Fibroblast of villous mesenchyme (primary cell): Measurements from ENCODE around the gene DESI1. TPM values are rescaled to one million over a fixed set of nuclear protein-coding genes. Genes with fewer than 3 reads are reported as not detected.
"Not testable (repeated sequence)": the region's sequence is repeated elsewhere in the genome, so short reads cannot be mapped to it uniquely, and the experiment has no call there.

Source experiments
- DNase-seq: peaks from one replicate; pipeline ENCODE4 v3.0.0-alpha.2; 2010; ENCODE audit warnings: low read depth
- H3K4me3 ChIP-seq: 2 replicates; pipeline ENCODE4 v1.5.1; 2011; ENCODE audit warnings: low read depth, mild to moderate bottlenecking, low read length
- total RNA-seq: library from RNA; depleted of rRNA; stranded (reverse); fragments of >200 nt; gene quantifications from 2 replicates; pipeline ENCODE4 v1.2.3, GENCODE V29; 2012
- TF ChIP-seq, protein P1 (sequence below): IDR thresholded peaks from 2 replicates; pipeline ENCODE4 v1.5.1; 2012; ENCODE audit warnings: low read depth, mild to moderate bottlenecking, low read length; ENCODE audit not compliant: insufficient read depth

DESI1 gene
- total RNA-seq, 1 donor: 27.6 TPM

DNA sequence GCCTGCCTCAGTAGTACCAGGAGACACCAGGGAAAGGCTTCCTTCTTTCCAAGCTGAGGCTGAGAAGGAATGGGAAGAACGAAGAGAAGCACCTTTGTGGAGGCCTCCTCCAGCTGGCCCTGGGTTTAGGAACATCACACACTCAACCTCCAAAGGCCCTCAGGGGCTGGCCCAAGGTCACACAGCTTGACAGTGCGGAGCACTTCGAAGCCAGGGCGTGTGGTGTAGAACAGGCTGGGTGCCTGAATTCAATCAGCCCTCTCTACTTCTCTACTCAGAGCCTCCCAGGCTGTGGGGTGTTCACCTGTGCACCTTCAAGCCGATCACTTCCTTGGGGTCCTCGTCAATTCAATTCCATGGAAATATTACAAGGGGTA lies 60.8 kb downstream of the DESI1 start:
- DNase-seq: no peak
- no peak overlapping the region for H3K4me3 ChIP-seq
- TF ChIP-seq, protein P1, sequence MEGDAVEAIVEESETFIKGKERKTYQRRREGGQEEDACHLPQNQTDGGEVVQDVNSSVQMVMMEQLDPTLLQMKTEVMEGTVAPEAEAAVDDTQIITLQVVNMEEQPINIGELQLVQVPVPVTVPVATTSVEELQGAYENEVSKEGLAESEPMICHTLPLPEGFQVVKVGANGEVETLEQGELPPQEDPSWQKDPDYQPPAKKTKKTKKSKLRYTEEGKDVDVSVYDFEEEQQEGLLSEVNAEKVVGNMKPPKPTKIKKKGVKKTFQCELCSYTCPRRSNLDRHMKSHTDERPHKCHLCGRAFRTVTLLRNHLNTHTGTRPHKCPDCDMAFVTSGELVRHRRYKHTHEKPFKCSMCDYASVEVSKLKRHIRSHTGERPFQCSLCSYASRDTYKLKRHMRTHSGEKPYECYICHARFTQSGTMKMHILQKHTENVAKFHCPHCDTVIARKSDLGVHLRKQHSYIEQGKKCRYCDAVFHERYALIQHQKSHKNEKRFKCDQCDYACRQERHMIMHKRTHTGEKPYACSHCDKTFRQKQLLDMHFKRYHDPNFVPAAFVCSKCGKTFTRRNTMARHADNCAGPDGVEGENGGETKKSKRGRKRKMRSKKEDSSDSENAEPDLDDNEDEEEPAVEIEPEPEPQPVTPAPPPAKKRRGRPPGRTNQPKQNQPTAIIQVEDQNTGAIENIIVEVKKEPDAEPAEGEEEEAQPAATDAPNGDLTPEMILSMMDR: no peak

DNA sequence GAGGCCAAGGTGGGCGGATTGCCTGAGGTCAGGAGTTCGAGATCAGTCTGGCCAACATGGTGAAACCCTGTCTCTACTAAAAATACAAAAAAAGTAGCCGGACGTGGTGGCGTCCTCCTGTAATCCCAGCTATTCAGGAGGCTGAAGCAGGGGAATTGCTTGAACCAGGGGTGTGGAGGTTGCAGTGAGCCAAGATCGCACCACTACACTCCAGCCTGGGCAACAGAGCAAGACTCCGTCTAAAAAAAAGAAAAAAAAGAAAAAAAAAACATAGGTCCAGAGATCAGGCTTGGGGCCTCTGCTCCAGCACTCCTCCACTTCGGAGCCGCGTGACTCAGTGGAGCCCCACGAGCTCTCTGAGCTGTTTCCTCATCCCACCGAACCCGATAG lies 62.6 kb downstream of the DESI1 start:
- not testable (repeated sequence) for DNase-seq

DNA sequence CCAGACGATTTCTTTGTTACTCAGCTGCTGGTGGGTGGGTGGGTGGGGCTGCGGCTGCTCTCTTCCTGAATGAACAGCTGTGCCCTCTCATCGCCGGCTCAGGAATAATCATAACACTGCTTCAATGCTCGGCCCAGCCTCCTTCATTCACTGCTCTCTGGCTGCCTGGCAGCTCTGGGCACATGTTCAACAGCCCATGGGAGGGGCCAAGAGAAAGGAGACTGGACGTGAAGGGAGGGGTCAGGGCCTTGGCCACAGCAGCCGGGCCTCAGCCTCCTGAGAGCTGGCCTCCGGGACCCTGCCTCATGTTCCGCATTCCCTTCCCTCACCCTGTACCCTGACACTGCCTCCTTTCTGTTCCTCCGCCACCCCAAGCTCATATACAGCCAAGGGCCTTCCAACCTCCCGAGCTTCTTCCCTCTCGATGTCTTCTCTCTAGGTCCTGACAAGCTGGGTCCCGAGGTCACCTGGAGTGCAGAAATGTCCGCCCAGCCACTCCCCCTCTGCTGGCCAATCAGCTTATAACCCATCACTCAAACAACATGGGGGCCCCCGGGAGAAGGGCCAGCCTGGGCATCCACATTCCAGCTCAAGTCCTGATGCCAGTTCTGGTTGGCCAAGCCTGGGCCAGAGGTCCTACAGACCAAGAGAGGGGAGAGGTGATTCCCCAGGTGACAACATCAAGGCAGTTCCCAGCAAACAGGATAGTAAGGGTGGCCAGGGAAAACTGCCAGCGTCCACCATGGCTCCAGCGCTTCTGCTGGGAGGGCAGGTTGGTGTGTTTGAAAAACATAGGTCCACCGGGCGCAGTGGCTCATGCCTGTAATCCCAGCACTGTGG lies 63.2 kb downstream of the DESI1 start:
- TF ChIP-seq, protein P1: no peak
- H3K4me3 ChIP-seq: peak overlapping the region; percentile 23
- DNase-seq: peak; percentile 93

More for the DNA sequence above, 62.6 kb downstream of the DESI1 start:
- not testable (repeated sequence) for H3K4me3 ChIP-seq

DNA sequence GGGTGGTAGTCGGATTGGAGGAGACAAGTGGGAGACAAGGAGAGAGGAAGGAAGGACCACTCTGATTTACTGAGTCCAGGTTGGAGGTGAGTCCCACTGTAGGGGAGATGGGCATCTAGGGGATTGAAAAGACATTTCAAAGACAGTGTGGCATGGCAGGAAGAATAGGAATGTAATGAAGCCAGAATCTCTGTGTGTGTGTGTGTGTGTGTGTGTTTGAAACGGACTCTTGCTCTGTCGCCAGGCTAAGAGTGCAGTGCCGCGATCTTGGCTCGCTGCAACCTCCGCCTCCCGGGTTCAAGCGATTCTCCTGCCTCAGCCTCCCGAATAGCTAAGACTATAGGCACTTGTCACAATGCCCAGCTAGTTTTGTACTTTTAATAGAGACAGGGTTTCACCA lies 64.3 kb downstream of the DESI1 start:
- no peak for DNase-seq
- TF ChIP-seq, protein P1: no peak
- no peak overlapping the region for H3K4me3 ChIP-seq

DNA sequence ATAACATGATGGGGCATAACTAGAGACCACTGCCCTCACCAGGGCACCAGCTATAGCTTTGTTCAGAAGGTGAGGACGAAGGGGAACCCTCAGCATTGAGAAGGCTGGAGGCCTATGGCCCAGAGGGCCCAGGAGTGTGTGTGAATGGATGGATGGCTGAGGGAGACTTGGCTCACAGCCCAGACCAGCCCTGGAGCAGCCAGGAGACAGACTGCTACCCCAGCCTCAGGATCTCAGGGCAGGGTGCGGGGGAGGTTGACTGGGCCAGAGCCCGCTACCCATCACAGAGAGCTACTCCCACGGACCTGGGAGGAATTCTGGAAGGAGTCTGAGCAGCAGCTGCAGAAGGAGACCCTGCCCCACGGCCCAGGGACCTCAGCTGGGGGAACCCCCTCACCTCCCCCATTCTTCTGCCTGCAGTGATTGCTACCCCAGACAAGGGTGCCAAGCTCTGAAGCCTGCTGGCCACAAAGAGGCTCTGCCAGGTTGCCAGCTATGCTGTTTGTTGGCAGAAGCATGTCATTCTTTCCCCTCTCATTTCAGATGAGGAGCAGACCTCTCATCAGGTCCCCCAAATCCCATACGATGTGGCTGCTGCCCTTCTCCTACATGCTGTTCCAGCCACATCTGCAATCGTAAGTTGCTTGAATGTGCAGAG lies 65.4 kb downstream of the DESI1 start:
- no peak overlapping the region for H3K4me3 ChIP-seq
- DNase-seq: no peak

DNA sequence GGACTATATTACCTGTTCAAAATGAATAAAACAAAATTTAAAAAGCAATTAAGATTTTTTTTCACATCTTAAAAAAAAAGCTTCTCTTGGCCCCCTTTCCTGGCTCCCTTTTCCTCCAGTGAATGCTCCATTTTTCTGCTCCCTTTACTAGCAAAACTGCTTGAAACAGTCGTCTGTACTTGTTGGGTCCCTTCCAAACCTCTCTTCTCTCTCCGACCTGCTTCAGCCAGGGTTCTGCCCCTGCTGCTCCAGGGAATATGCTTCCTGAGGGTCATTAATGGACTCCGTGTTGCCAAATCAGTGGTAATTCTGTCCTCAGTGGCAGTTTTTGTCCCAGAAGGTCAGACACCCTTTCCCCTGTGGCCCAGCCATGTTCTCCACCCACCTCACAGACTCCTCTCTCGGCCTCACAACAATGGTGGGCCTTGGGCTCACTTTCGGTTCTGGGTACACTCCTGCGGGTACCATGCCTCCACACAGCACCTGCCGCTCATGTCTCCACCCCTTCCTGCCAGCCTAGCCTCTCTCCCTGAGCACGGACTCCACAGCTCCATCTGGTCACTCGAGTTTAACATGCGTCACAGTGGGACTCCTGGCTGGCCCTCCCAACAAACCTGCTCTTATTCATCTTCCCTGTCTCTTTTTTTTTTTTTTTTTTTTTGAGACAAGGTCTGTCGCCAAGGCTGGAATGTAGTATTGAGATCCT lies 68.8 kb downstream of the DESI1 start:
- no peak for DNase-seq
- no peak overlapping the region for H3K4me3 ChIP-seq
- TF ChIP-seq, protein P1: no peak

More for the DNA sequence above, 65.4 kb downstream of the DESI1 start:
- TF ChIP-seq, protein P1: no peak

DNA sequence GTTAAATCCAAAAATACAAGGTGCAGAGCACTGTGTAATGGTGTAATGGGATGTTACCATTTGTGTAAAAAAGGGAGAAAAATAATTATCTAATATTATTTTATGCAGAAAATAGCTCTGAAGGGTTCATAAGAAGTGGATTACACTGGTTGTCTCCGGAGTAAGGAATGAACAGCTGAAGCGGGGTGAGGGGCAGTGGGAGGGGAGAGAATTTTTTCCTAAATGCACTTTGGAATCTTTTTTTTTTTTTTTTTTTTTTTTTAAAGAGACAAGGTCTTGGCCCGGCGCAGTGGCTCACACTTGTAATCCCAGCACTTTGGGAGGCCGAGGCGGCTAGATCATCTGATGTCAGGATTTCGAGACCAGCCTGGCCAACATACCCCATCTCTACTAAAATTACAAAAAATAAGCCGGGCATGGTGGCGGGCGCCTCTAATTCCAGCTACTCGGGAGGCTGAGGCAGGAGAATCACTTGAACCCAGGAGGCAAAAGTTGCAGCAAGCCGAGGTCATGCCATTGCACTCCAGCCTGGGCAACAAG lies 69.8 kb downstream of the DESI1 start:
- TF ChIP-seq, protein P1: no peak
- no peak overlapping the region for H3K4me3 ChIP-seq
- no peak for DNase-seq
